Stimulated activated memory B cell treated with anti-CD40 and anti-IgM and Interleukin-4, amounts not matched to agents 10 μg/mL and 1 μg/mL and 100 μg/mL, for 72 hours (primary cell): ENCODE data around the gene FNDC3B.

ENCODE experiments used
- ATAC-seq: fragments of 150-1000 bp; cut with Tn5 transposase; 2 replicates; pipeline ENCODE4 v1.10.0; 2021
- H3K27ac Mint-ChIP-seq: one replicate; pipeline ENCODE4 v1.8.0; 2022; ENCODE audit warnings: mild to moderate bottlenecking, mixed read lengths
- H3K27me3 Mint-ChIP-seq: one replicate; pipeline ENCODE4 v1.8.0; 2022; ENCODE audit warnings: mixed read lengths
- H3K36me3 Mint-ChIP-seq: one replicate; pipeline ENCODE4 v1.8.0; 2022; ENCODE audit warnings: mixed read lengths
- H3K4me1 Mint-ChIP-seq: one replicate; pipeline ENCODE4 v1.8.0; 2022; ENCODE audit warnings: mixed read lengths
- H3K4me3 Mint-ChIP-seq: one replicate; pipeline ENCODE4 v1.8.0; 2022; ENCODE audit warnings: mild to moderate bottlenecking, moderate library complexity, mixed read lengths
- H3K9me3 Mint-ChIP-seq: one replicate; pipeline ENCODE4 v1.8.0; 2022; ENCODE audit warnings: mixed read lengths

The FNDC3B gene

DNA sequence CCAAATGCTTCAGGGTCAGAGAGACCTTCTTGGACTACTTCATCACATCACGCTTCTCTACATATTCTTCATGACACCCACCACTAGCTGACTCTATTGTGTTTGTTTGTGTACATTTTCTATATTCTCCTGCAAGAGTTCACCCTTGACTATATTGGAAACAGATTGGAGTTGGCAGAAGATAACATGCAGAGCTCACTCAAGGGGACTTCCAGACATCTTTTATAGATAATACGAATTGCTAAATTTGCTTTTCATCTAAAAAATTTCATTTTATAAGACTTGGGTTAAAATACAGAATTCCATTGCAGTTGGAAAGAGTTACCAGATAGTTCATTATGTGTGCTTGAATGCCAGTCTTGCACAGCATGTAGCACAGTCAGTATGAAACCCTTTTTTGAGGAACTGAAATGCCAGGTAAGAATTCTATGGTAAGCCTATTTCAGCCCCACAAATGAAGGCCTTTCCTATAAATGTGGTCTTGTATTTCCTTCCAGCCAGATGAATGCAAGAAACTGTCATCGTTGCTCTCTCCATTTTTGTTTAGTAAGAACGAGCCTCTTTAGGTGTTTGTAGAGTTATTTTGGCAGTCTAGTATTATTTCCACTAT is 231.3 kb downstream of the FNDC3B start:
- peaks cover 21% of the 10 kb centered on the region for H3K36me3 Mint-ChIP-seq

DNA sequence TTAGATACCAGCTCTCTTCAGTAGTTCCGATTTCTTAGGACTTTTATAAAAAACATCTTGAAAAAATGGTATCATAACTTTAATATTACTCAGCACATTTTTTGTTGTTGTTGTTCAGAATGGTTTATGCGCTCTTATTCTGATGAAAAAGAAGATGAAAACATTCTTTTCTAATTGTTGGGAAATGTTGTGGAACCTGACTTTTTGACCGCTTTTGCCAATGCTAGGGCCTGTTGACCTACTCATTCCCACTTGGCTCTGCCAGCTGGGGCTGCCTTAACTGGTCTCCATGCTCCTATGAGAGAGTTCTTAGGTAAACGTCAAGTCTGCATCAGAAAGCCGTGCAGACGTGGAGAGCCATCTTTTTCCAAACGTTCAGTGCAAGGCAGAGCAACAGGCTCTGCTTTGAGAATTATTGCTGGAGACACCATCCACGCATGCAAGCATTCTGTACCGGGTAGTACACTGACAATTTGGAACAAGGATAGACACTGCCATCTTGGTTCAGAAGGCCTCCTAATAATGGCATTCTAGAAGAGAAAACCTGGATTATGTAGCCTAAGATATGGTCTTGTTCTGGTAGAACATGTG is 232.1 kb downstream of the FNDC3B start:
- peaks cover 12% of the 10 kb centered on the region for H3K4me1 Mint-ChIP-seq
- H3K27ac Mint-ChIP-seq: no peak overlapping the region
- H3K4me3 Mint-ChIP-seq: no peak overlapping the region
- ATAC-seq: no peak
- H3K9me3 Mint-ChIP-seq: no peaks in the 10 kb centered on the region
- H3K27me3 Mint-ChIP-seq: no peaks in the 10 kb centered on the region
- peaks cover 19% of the 10 kb centered on the region for H3K36me3 Mint-ChIP-seq

More for the DNA sequence above, 231.3 kb downstream of the FNDC3B start:
- Mint-ChIP-seq H3K9me3 (no peaks in the 10 kb centered on the region), H3K27ac (no peak overlapping the region), H3K4me3 (no peak overlapping the region), H3K4me1 (peaks cover 12% of the 10 kb centered on the region), H3K27me3 (no peaks in the 10 kb centered on the region)
- ATAC-seq: peak; percentile 94

DNA sequence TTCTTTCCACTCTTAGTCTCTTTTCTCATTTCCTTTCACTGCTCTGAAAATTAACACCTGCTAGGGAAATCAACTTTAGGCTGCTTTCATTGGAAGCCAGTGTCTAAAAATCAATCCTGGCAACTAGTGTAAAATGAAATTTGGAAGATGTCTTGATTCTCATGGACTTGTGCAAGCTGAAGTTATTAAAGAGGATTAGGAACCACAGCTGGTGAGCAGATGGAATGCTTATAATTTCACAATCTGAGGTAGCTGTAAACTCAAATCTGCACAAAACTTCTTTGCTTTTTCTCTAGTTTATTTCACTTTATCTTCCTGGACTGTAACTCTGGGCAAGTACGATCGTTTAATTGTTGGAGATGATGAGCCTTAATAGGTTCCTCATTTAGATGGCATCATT is 233.3 kb downstream of the FNDC3B start:
- peaks cover 12% of the 10 kb centered on the region for H3K4me1 Mint-ChIP-seq

DNA sequence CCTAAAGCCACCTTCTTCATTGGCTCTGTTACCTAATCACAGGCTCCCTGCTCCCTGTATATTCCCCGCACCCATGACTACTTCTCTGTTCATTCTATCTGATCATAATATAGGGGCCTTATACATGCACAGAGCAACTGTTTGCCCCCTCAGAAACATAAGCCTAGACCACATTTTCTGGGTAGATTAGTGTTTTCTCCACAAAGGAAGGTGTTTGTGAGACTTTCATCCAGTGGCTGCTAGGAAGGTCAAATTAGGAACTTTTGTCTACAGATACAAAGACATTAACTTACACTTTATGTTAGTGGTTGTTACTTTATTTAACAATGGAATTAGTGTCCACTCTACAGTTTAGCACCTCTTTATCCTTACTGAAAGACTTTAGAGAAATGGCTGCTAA is 234.0 kb downstream of the FNDC3B start:
- Mint-ChIP-seq H3K9me3 (no peaks in the 10 kb centered on the region), H3K36me3 (peaks cover 12% of the 10 kb centered on the region), H3K27me3 (no peaks in the 10 kb centered on the region), H3K4me1 (peaks cover 12% of the 10 kb centered on the region), H3K4me3 (no peak overlapping the region), H3K27ac (no peak overlapping the region)
- no peak for ATAC-seq

More for the DNA sequence above, 233.3 kb downstream of the FNDC3B start:
- H3K27me3 Mint-ChIP-seq: no peaks in the 10 kb centered on the region
- no peak overlapping the region for H3K4me3 Mint-ChIP-seq
- no peak overlapping the region for H3K27ac Mint-ChIP-seq
- no peaks in the 10 kb centered on the region for H3K9me3 Mint-ChIP-seq
- ATAC-seq: no peak
- peaks cover 12% of the 10 kb centered on the region for H3K36me3 Mint-ChIP-seq

DNA sequence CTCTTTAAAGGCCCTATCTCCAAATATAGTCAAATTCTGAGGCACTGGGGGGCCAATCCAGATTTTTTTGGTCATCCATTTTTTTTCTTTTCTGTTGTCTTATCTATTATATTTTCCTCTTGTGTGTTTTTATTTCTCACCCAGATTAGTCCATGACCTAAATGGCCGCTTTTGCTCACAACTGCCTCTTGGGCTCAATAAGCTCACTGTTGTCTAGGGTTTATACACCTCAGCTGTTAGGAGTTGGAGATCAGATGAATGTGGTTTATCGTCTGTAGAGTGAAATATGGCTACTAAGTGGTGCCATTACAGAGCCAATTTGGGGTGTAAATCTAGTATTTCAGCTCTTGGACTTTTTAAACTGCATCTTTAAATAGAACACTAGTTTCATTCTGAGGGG is 235.5 kb downstream of the FNDC3B start:
- no peak overlapping the region for H3K27ac Mint-ChIP-seq
- no peak overlapping the region for H3K4me3 Mint-ChIP-seq
- H3K4me1 Mint-ChIP-seq: peaks cover 12% of the 10 kb centered on the region
- peaks cover 12% of the 10 kb centered on the region for H3K36me3 Mint-ChIP-seq
- H3K27me3 Mint-ChIP-seq: no peaks in the 10 kb centered on the region
- ATAC-seq: no peak
- H3K9me3 Mint-ChIP-seq: no peaks in the 10 kb centered on the region

DNA sequence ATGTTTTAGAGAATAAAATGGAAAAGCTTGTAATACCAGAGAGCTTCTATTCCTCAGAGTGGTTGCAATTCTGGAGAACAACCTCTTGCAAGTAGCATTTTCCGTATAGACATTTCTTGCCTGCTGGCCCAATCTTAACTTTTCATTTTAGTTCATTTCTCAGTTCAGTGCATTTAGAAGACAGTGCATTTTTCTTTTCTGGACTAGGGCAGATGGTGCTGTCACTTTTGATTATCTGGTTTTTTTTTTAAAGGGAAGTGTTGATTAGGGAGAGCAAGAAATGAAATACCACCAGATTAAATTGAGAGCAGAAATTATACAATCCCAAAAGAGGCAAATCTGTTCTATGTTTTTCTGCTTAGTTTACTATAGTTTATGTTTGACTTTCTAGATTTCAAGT is 236.2 kb downstream of the FNDC3B start:
- Mint-ChIP-seq H3K27ac (no peak overlapping the region), H3K4me1 (peaks cover 6% of the 10 kb centered on the region), H3K4me3 (no peak overlapping the region), H3K36me3 (peaks cover 12% of the 10 kb centered on the region), H3K9me3 (no peaks in the 10 kb centered on the region), H3K27me3 (no peaks in the 10 kb centered on the region)
- ATAC-seq: no peak

DNA sequence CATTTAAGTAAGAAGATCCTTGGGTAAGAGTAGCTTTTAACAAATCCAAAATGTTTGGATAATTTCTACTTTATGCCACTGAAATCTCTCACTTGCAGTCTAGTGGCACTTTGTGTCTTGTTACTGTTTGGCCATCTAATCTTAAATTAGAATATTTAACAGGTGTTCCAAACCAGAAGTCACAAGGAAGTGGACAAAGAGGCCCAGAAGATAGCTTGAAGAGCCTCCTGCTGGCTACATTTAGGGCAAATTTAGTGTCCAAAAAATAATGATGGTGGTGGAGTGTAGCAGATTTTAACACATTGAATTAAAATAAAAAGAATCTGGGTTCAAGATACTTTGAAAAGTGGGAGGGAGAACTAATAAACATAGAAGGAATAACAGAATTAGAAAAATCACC is 236.7 kb downstream of the FNDC3B start:
- peaks cover under 1% of the 10 kb centered on the region for H3K4me1 Mint-ChIP-seq
- H3K27ac Mint-ChIP-seq: no peak overlapping the region
- H3K27me3 Mint-ChIP-seq: no peaks in the 10 kb centered on the region
- ATAC-seq: no peak
- no peak overlapping the region for H3K4me3 Mint-ChIP-seq
- H3K9me3 Mint-ChIP-seq: no peaks in the 10 kb centered on the region
- H3K36me3 Mint-ChIP-seq: peaks cover 12% of the 10 kb centered on the region

DNA sequence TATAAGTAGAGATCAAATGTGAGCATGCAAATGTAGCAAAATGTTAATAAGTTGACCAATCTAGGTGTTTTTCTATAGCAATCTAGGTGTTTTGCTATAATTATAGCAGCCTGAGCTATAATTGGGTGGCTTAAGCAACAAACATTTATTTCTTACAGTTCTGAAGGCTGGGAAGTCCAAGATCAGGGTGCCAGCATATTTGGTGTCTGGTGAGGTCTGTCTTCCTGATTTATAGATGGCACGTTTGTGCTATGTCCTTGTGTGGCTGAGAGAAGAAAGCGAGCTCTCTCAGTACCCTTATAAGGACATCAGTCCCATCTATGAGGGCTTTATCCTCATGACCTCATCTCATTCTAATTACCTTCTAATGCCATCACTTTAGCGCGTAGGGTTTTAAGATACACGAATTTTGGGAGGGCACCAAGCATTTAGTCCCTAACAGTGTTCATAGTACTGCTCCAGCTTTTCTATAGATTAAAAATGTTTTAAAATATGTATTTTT is 237.8 kb downstream of the FNDC3B start:
- H3K4me1 Mint-ChIP-seq: no peaks in the 10 kb centered on the region
- H3K4me3 Mint-ChIP-seq: no peak overlapping the region
- no peaks in the 10 kb centered on the region for H3K9me3 Mint-ChIP-seq
- H3K27me3 Mint-ChIP-seq: no peaks in the 10 kb centered on the region
- no peak for ATAC-seq
- H3K36me3 Mint-ChIP-seq: peaks cover 17% of the 10 kb centered on the region
- H3K27ac Mint-ChIP-seq: no peak overlapping the region

DNA sequence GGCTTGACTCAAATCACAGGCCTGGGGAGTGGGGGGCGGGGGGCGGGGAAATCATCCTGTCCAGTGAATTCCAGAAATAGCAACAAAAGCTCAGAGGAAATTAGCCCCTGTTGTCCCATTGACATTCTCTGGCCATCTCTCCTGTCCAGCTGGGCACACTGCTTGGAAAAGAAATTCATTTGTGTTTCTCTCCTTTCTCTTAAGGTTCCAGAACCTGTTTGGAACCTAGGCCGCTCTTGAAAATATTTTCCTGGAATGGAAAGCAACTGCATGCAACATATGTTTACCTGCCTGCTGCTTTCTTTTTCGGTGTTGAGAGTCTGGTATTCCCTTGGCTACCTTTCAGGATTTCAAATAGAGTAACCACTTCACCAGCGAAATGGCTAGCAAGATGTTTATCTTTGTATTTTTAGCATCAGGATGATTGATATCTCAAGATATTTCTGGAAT is 239.8 kb downstream of the FNDC3B start:
- no peak for ATAC-seq
- no peak overlapping the region for H3K27ac Mint-ChIP-seq
- H3K4me1 Mint-ChIP-seq: no peaks in the 10 kb centered on the region
- no peaks in the 10 kb centered on the region for H3K27me3 Mint-ChIP-seq
- peaks cover 12% of the 10 kb centered on the region for H3K36me3 Mint-ChIP-seq
- no peak overlapping the region for H3K4me3 Mint-ChIP-seq
- no peaks in the 10 kb centered on the region for H3K9me3 Mint-ChIP-seq

DNA sequence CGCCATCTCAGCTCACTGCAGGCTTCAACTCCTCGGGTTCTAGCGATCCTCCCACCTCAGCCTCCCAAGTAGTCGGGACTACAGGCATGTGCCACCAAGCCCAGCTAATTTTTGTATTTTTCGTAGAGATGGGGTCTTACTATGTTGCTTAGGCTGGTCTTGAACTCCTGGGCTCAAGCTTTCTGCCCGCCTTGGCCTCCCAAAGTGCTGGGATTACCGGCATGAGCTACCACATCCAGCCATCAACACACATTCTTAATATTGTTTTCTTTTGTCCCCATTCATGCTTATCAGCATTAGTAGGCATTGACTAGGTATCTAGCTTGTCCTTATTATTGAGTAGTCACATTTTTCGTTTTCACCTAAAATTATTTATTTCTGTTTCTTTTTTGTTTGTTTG is 240.6 kb downstream of the FNDC3B start:
- H3K4me3 Mint-ChIP-seq: no peak overlapping the region
- ATAC-seq: no peak
- no peaks in the 10 kb centered on the region for H3K27me3 Mint-ChIP-seq
- H3K27ac Mint-ChIP-seq: no peak overlapping the region
- H3K4me1 Mint-ChIP-seq: no peaks in the 10 kb centered on the region
- peaks cover 9% of the 10 kb centered on the region for H3K36me3 Mint-ChIP-seq
- no peaks in the 10 kb centered on the region for H3K9me3 Mint-ChIP-seq

DNA sequence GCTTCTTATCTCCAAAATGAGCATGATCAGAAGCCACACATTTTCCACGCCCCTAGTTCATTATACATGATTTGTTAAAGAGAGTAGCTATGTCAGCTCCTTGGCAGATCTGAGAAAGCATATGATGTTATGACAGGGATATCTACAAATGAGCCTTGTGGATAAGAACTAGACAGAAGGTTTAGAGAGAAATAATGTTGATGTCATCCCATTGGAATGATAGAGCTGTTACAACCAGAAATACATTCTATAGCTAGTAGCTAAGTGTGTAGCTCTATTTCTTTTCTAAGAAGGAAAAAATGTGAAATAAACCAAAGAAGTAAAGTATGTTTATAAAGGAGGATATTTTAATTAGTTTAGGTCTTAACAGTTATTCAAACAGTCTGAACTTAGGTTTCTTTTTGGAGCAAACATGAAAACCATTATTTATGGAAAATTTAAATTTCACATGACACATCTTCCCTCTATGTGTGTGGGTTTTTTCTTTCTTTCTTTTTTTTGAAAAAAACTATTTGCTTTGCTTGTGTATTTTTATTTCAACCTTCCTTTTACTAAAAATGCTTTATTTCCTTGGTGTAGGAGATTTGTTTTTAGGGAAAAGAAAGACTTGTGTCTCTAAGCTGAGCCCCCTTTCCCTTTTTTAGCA is 241.2 kb downstream of the FNDC3B start:
- no peak for ATAC-seq
- H3K9me3 Mint-ChIP-seq: no peaks in the 10 kb centered on the region
- H3K4me3 Mint-ChIP-seq: no peak overlapping the region
- H3K4me1 Mint-ChIP-seq: no peaks in the 10 kb centered on the region
- H3K27me3 Mint-ChIP-seq: no peaks in the 10 kb centered on the region
- H3K36me3 Mint-ChIP-seq: peaks cover 11% of the 10 kb centered on the region
- H3K27ac Mint-ChIP-seq: no peak overlapping the region

DNA sequence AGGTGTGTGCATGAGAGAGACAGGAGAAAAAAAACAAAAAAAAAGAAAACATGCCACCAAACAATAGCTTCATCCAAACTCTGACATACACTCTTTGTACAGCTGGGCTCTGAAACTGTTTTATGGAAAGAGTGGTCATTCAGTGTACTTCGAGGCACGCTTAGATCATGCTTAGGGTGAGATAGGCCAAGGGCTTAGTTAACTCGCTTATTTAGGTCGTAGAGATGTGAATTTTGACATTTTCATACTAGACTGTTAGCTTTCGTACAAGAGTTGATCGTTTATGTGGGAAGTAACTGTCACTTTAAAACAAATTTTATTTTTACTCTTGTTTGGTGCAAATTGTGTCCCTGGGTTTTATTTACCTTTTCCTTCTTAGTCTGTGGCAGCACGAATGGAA is 242.5 kb downstream of the FNDC3B start:
- Mint-ChIP-seq H3K4me3 (no peak overlapping the region), H3K36me3 (peaks cover 16% of the 10 kb centered on the region), H3K4me1 (no peaks in the 10 kb centered on the region), H3K27ac (no peak overlapping the region), H3K27me3 (no peaks in the 10 kb centered on the region), H3K9me3 (no peaks in the 10 kb centered on the region)
- no peak for ATAC-seq

DNA sequence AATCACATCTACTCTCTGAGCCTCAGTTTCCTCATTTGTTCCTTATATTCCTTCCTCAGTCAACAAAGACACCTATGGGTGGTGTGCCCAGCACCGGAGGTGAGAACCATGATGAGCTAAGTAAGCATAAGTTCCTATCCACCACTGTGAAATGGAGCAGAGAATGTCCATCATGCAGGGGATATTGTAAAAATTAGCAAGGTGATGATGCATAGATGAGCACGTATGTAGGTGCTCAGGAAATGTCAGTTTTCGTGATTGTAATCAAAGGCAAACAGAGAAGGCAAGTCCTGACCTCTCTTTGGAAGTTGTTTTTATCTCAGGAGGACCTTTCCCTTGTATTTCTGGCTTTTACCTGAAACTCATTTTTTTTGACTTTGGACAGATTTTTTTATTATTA is 243.5 kb downstream of the FNDC3B start:
- Mint-ChIP-seq H3K27ac (no peak overlapping the region), H3K27me3 (no peaks in the 10 kb centered on the region), H3K4me1 (no peaks in the 10 kb centered on the region), H3K9me3 (no peaks in the 10 kb centered on the region), H3K36me3 (peaks cover 16% of the 10 kb centered on the region), H3K4me3 (no peak overlapping the region)
- ATAC-seq: no peak

DNA sequence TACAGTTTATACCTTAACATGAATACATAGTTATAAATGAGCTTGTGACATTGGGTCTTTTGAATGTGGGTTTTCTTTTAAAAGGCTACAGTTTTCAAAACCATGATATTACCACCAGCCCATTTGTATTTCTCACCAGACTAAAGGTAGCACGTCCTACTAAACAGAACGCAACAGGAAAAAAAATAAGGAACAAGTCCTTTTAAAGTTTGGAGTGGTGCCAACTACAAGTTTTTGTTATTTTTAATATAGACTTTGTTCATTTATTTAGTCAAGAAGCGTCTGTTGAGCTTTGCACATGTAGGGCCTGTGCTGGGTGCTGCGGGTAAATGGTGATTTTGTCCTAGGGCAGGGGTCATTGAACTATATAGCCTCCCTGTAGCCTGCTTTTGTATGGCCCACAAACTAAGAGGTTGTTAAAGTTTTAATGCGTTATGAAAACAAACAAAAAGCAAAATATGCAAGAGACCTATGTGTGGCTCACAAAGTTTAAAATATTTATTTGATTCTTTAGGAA is 244.5 kb downstream of the FNDC3B start:
- H3K27me3 Mint-ChIP-seq: no peaks in the 10 kb centered on the region
- H3K4me3 Mint-ChIP-seq: no peak overlapping the region
- H3K9me3 Mint-ChIP-seq: no peaks in the 10 kb centered on the region
- peaks cover 26% of the 10 kb centered on the region for H3K36me3 Mint-ChIP-seq
- no peak for ATAC-seq
- H3K27ac Mint-ChIP-seq: no peak overlapping the region
- H3K4me1 Mint-ChIP-seq: no peaks in the 10 kb centered on the region

DNA sequence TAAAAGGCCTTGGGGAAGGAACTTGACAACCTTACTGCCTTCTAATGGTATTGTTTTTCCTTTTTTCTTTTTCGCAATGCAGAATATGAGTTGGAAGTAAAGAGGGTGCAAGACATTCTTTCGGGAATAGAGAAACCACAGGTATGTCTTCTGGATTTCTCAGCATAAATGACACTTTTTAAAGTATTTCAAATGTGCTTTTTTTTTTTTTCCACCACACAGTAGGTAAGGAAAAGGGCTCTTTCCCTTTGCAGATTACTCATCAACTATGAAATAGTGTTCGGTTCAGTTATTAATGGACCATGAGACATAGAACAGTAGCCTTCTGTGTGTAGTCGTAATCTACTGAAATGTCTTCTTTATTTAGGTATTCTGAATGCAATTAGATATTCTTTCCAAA is 246.5 kb downstream of the FNDC3B start:
- Mint-ChIP-seq H3K4me1 (peaks cover 7% of the 10 kb centered on the region), H3K9me3 (no peaks in the 10 kb centered on the region), H3K36me3 (peaks cover 36% of the 10 kb centered on the region), H3K27me3 (no peaks in the 10 kb centered on the region), H3K4me3 (no peak overlapping the region), H3K27ac (no peak overlapping the region)
- ATAC-seq: no peak
